Body of pancreas (tissue), 4 donors: Measurements from ENCODE around the gene TACC3.

Source experiments
- POLR2A ChIP-seq, 3 donors: fragments of 450-650 bp; IDR thresholded peaks; one replicate each; pipeline ENCODE4 v1.6.1; 2016; ENCODE audit warnings: antibody characterized with exemption in 3 of 3, mild to moderate bottlenecking in 2 of 3
- TF ChIP-seq, protein P1 (sequence below), 7 experiments: fragments of 450-650 bp in 4 of 7; fragments of 200-600 bp in 3 of 7; sonication (generic) in 3 of 7; IDR thresholded peaks; one replicate each; pipeline ENCODE4 v1.5.1; 2016 to 2019; ENCODE audit warnings: antibody characterized with exemption in 7 of 7

DNA sequence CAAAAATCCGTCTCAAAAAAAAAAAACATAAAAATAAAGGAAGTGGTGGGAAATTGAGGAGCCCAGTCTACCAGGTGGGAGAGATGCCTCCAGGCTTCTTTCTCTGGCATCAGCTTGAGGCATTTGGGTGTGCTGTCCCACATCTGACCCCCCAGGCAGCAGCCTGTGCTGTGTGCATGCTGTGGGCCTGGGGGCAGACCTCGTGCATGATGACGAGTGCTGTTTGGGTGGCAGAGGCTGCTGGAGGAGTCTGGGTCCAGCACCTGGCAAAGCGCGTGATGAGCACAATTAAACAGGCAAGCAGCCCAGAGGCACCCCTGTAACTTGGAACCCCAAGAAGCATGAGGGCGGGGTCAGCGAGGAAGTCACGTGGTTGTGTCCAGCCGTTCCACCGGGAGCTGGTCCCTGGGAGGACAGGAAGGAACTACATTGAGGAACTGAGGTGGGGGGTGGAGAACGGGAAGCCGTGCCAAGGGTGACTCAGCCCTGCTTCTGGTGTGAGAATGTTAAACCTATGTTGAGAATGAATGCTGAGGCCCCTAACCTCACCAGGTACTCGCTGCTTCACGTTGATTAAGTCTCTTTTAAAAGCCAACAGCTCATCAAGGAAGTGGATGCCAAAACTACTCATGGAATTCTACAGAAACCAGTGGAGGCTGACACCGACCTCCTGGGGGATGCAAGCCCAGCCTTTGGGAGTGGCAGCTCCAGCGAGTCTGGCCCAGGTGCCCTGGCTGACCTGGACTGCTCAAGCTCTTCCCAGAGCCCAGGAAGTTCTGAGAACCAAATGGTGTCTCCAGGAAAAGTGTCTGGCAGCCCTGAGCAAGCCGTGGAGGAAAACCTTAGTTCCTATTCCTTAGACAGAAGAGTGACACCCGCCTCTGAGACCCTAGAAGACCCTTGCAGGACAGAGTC lies 6.1 kb downstream of the TACC3 start:
- TF ChIP-seq POLR2A (IDR thresholded peaks at IDR 0.05), result no peak
- TF ChIP-seq, protein P1, sequence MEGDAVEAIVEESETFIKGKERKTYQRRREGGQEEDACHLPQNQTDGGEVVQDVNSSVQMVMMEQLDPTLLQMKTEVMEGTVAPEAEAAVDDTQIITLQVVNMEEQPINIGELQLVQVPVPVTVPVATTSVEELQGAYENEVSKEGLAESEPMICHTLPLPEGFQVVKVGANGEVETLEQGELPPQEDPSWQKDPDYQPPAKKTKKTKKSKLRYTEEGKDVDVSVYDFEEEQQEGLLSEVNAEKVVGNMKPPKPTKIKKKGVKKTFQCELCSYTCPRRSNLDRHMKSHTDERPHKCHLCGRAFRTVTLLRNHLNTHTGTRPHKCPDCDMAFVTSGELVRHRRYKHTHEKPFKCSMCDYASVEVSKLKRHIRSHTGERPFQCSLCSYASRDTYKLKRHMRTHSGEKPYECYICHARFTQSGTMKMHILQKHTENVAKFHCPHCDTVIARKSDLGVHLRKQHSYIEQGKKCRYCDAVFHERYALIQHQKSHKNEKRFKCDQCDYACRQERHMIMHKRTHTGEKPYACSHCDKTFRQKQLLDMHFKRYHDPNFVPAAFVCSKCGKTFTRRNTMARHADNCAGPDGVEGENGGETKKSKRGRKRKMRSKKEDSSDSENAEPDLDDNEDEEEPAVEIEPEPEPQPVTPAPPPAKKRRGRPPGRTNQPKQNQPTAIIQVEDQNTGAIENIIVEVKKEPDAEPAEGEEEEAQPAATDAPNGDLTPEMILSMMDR (IDR thresholded peaks at IDR 0.05), result no peak
